HepG2 (cell line): ENCODE results near the gene CFAP210. TPM values are rescaled to one million over a fixed set of nuclear protein-coding genes. Genes with fewer than 3 reads are reported as not detected.

Experiments used
- ATAC-seq: fragments of 200-7000 bp; cut with Tn5 transposase; 3 replicates; pipeline ENCODE4 v1.9.1; 2020; ENCODE audit warnings: mild to moderate bottlenecking, moderate library complexity
- BruUV-seq: library from RNA; stranded (reverse); fragments of 400-500 nt; replicated peaks from 2 replicates; lab custom pipeline; 2021; lab: Mats Ljungman, UMichigan
- CTCF ChIA-PET: fragments of 300-600 bp; formaldehyde crosslinking; extraction: SDS; loops from one replicate; lab custom pipeline; 2021; ENCODE audit warnings: low total read pairs, inconsistent platforms, low intra/inter-chr PET ratio; lab: Yijun Ruan, JAX
- POLR2A ChIA-PET: fragments of 350-600 bp; sonication (Branson Sonifier 250); formaldehyde crosslinking; loops from one replicate; lab custom pipeline; 2020; ENCODE audit warnings: antibody characterized with exemption, inconsistent platforms; lab: Yijun Ruan, JAX
- DNase-seq: peaks from one replicate; pipeline ENCODE4 v3.0.0-alpha.2; 2015; ENCODE audit warnings: low spot score
- FAIRE-seq: peaks from 3 replicates; lab custom pipeline; 2011; peaks lifted over from hg19 to GRCh38; lab: Jason Lieb, UNC
- H2AFZ ChIP-seq: one replicate; pipeline ENCODE4 v1.6.1; 2011; ENCODE audit warnings: low read length, inconsistent platforms
- H3K27ac ChIP-seq: fragments of 300-600 bp; 3 replicates; pipeline ENCODE4 v1.8.0; 2011; ENCODE audit warnings: mixed run types, mild to moderate bottlenecking, mixed read lengths, low read length, inconsistent platforms; ENCODE audit not compliant: insufficient read depth; ENCODE audit errors: extremely low read length
- H3K27me3 ChIP-seq, 2 experiments: fragments of 200-600 bp in 1 of 2; 2 replicates in 1 of 2; 3 replicates in 1 of 2; pipeline versions ENCODE4 v1.6.0 to v1.8.0; 2011; ENCODE audit warnings: low read length in 2 of 2, mild to moderate bottlenecking in 2 of 2, moderate library complexity in 2 of 2, inconsistent platforms in 1 of 2; ENCODE audit not compliant: insufficient read depth in 2 of 2, control insufficient read depth in 1 of 2
- H3K36me3 ChIP-seq, 2 experiments: fragments of 200-600 bp in 1 of 2; replicated peaks in 1 of 2; 2 replicates in 1 of 2; 3 replicates in 1 of 2; pipeline versions ENCODE4 v1.5.1 to v1.8.0; 2011; ENCODE audit warnings: low read length in 2 of 2, inconsistent platforms in 1 of 2; ENCODE audit not compliant: insufficient read depth in 2 of 2, control insufficient read depth in 1 of 2
- H3K4me1 ChIP-seq: 2 replicates; pipeline ENCODE4 v1.5.1; 2012; ENCODE audit warnings: low read length, inconsistent platforms; ENCODE audit not compliant: insufficient read depth
- H3K4me2 ChIP-seq: 2 replicates; pipeline ENCODE4 v1.6.0; 2011; ENCODE audit warnings: low read depth, low read length, inconsistent platforms
- H3K4me3 ChIP-seq, 3 experiments: fragments of 200-600 bp in 1 of 3; sonication (generic), shearing (Covaris generic) in 1 of 3; replicated peaks in 1 of 3; 2 replicates each; pipeline ENCODE4 v1.5.1; 2011 to 2016; ENCODE audit warnings: low read length in 3 of 3, inconsistent platforms in 2 of 3, low read depth in 2 of 3, mild to moderate bottlenecking in 2 of 3, control low read depth in 1 of 3, mixed read lengths in 1 of 3; ENCODE audit not compliant: insufficient read depth in 1 of 3
- H3K79me2 ChIP-seq: one replicate; pipeline ENCODE4 v1.6.1; 2011; ENCODE audit warnings: low read length, inconsistent platforms; ENCODE audit not compliant: insufficient read depth
- H3K9ac ChIP-seq: 2 replicates; pipeline ENCODE4 v1.6.0; 2011; ENCODE audit warnings: mild to moderate bottlenecking, low read depth, low read length, inconsistent platforms; ENCODE audit not compliant: insufficient read depth
- H3K9me3 ChIP-seq: 2 replicates; pipeline ENCODE4 v1.5.1; 2012; ENCODE audit warnings: mild to moderate bottlenecking, low read length
- H4K20me1 ChIP-seq: 2 replicates; pipeline ENCODE4 v1.6.0; 2011; ENCODE audit warnings: inconsistent platforms, mild to moderate bottlenecking, low read length, moderate library complexity; ENCODE audit not compliant: insufficient read depth
- AKAP8 ChIP-seq: sonication (generic); formaldehyde crosslinking; IDR thresholded peaks from 2 replicates; pipeline ENCODE4 v1.5.1; 2020; ENCODE audit warnings: mild to moderate bottlenecking, missing genetic modification reagents
- CREB1 ChIP-seq, 2 experiments: fragments of 450-650 bp in 1 of 2; IDR thresholded peaks; 2 replicates each; pipeline ENCODE4 v1.6.1; 2016 to 2017; ENCODE audit warnings: control low read depth in 1 of 2, mild to moderate bottlenecking in 1 of 2, missing compliant biosample characterization in 1 of 2, missing genetic modification characterization in 1 of 2
- E2F1 ChIP-seq: sonication (generic); formaldehyde crosslinking; IDR thresholded peaks from 2 replicates; pipeline ENCODE4 v1.5.0; 2020; ENCODE audit warnings: missing genetic modification reagents
- ISX ChIP-seq: sonication (generic); formaldehyde crosslinking; conservative IDR thresholded peaks from 2 replicates; pipeline ENCODE4 v1.5.0; 2020; ENCODE audit warnings: missing genetic modification reagents
- MTF1 ChIP-seq: sonication (generic); formaldehyde crosslinking; IDR thresholded peaks from 2 replicates; pipeline ENCODE4 v1.5.0; 2020; ENCODE audit warnings: missing genetic modification reagents
- NFKBIZ ChIP-seq: IDR thresholded peaks from 2 replicates; pipeline ENCODE4 v1.6.1; 2018; ENCODE audit warnings: missing genetic modification reagents, missing compliant biosample characterization
- PHF20 ChIP-seq: sonication (generic); formaldehyde crosslinking; IDR thresholded peaks from 2 replicates; pipeline ENCODE4 v1.5.0; 2020; ENCODE audit warnings: mild to moderate bottlenecking, missing genetic modification reagents
- RXRB ChIP-seq: IDR thresholded peaks from 2 replicates; pipeline ENCODE4 v1.6.1; 2016; ENCODE audit warnings: borderline replicate concordance, missing genetic modification reagents, missing compliant biosample characterization
- SATB2 ChIP-seq: sonication (generic); formaldehyde crosslinking; IDR thresholded peaks from 2 replicates; pipeline ENCODE4 v1.5.0; 2020; ENCODE audit warnings: missing genetic modification reagents
- THYN1 ChIP-seq: sonication (generic); formaldehyde crosslinking; IDR thresholded peaks from 2 replicates; pipeline ENCODE4 v1.8.1; 2023; ENCODE audit warnings: low read depth, mild to moderate bottlenecking, moderate library complexity, missing genetic modification reagents, borderline replicate concordance
- ZNF264 ChIP-seq: sonication (generic); formaldehyde crosslinking; IDR thresholded peaks from 2 replicates; pipeline ENCODE4 v1.4.0; 2020; ENCODE audit warnings: missing genetic modification reagents
- ZNF296 ChIP-seq: sonication (generic); formaldehyde crosslinking; conservative IDR thresholded peaks from 2 replicates; pipeline ENCODE4 v1.5.0; 2020; ENCODE audit warnings: mild to moderate bottlenecking, missing genetic modification reagents
- ZNF543 ChIP-seq: sonication (generic); formaldehyde crosslinking; IDR thresholded peaks from 2 replicates; pipeline ENCODE4 v1.4.0; 2020; ENCODE audit warnings: mild to moderate bottlenecking, missing genetic modification reagents
- ZNF557 ChIP-seq: sonication (generic); formaldehyde crosslinking; IDR thresholded peaks from 2 replicates; pipeline ENCODE4 v1.4.0; 2020; ENCODE audit warnings: missing genetic modification reagents
- ZNF672 ChIP-seq: sonication (generic); formaldehyde crosslinking; IDR thresholded peaks from 2 replicates; pipeline ENCODE4 v1.8.1; 2022; ENCODE audit warnings: missing genetic modification reagents
- ZNF709 ChIP-seq: sonication (generic); formaldehyde crosslinking; IDR thresholded peaks from 2 replicates; pipeline ENCODE4 v1.5.0; 2020; ENCODE audit warnings: mild to moderate bottlenecking, missing genetic modification reagents
- ZNF850 ChIP-seq: sonication (generic); formaldehyde crosslinking; conservative IDR thresholded peaks from 2 replicates; pipeline ENCODE4 v1.9.0; 2021; ENCODE audit warnings: mild to moderate bottlenecking, missing genetic modification reagents
- WGBS: methylation state at CpG from one replicate; pipeline ENCODE4 v1.1.6; 2017; ENCODE audit warnings: low lambda C conversion rate; 5-methylcytosine and 5-hydroxymethylcytosine counted together
- in situ Hi-C: cut with HindIII; loops from 2 replicates; pipeline ENCODE4 v1.10.0; 2017; ENCODE audit warnings: low pct_unique_long_range_greater_than_20kb; ENCODE audit not compliant: extremely low pct_ligation_motif_present
- intact Hi-C: fragments of 100-400 bp; cut with micrococcal nuclease; formaldehyde crosslinking; loops from one replicate; pipeline ENCODE4 v1.10.0; 2022; ENCODE audit not compliant: unreplicated experiment
- polyA plus RNA-seq, 8 experiments: library from polyadenylated mRNA; depleted of rRNA in 3 of 8; stranded (reverse) in 7 of 8; unstranded in 1 of 8; fragments of >200 nt; fragmentation: Illumina TruSeq in 4 of 8; extraction: Trizol in 4 of 8; gene quantifications; 2 replicates each; pipeline versions ENCODE4 v1.2.1 to v1.2.3, GENCODE V29; 2011 to 2016; ENCODE audit warnings: low read depth in 4 of 8, missing spikeins in 1 of 8, mixed read lengths in 1 of 8; ENCODE audit not compliant: insufficient read depth in 1 of 8
- total RNA-seq, 5 experiments: library from RNA; depleted of rRNA; stranded (reverse); fragments of >200 nt; fragmentation: Illumina TruSeq; extraction: Trizol; gene quantifications; 2 replicates each; pipeline ENCODE4 v1.2.3, GENCODE V29; 2016; ENCODE audit warnings: low read depth in 1 of 5
- TF ChIP-seq, protein P1 (sequence below): sonication (generic); formaldehyde crosslinking; conservative IDR thresholded peaks from 2 replicates; pipeline ENCODE4 v1.4.0; 2020; ENCODE audit warnings: mild to moderate bottlenecking, missing genetic modification reagents, moderate library complexity
- TF ChIP-seq, protein P2 (sequence below): sonication (generic); formaldehyde crosslinking; IDR thresholded peaks from 2 replicates; pipeline ENCODE4 v1.5.0; 2020; ENCODE audit warnings: missing genetic modification reagents

CFAP210 gene
- total and polyA plus RNA-seq, 2 of the 13 experiments (the other 11 are each of a cell fraction or from before 2014, with no cell fraction given): 0.18 TPM; not detected in 1

DNA sequence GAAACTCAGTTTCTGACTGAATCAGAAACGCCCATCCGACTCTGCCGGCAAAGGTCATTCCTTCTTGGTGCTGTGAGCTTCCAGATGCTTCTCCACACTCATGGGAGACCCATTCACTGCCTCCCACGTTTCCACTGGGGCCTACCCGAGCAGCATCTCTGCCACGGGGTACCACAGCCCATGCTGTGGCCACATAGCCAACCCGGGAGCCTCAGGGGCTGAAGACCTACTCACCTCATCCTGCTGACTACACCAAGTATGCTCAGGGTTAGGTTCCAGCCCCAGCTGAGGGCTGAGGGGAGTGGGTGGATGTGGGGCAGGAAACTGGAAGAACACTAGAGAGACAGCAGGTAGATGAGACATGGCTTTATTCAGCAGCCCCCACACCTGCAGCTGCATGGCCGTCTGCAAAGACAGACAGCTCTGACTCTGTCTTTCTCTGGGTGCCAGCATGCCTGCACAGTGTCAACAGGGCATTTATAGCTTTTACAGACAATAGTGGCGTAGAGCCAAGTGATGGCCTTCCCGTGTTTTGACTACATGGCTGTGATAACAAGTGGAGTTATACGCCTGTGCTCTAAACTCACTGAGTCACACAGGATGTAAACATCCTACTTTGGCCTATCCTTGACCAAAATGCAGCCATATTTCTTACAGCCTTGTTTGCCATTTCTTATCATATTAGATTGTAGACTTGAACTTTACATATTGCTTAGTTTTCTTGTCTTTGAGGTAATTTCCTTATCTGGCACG is 22.9 kb upstream of the CFAP210 start:
- Histone ChIP-seq H3K4me3 (peak overlapping the region; percentile 32 to 70 (median 50); a peak in 5 of 6 replicates), H4K20me1 (no peaks in the 10 kb centered on the region), H3K79me2 (no peaks in the 10 kb centered on the region), H3K9ac (peak overlapping the region; percentile 69), H3K4me1 (peaks cover 74% of the 10 kb centered on the region), H3K9me3 (no peaks in the 10 kb centered on the region), H3K4me2 (peak overlapping the region; percentile 91), H3K36me3 (no peaks in the 10 kb centered on the region), H3K27me3 (no peaks in the 10 kb centered on the region), H3K27ac (peak overlapping the region; percentile 40), H2AFZ (peak overlapping the region; percentile 24)
- CTCF ChIA-PET: interaction anchor here (0.8 kb wide), 1 partner anchor 11 kb away, joined by 3 read pairs; no protein-coding TSS in a partner anchor
- ATAC-seq: peak; percentile 37
- FAIRE-seq: no peak
- intact Hi-C loops (no loop called here), in situ Hi-C loops (no loop called here)
- peak; percentile 95 for DNase-seq
- POLR2A ChIA-PET: interaction anchor here (0.9 to 3.3 kb wide), 7 partner anchors 10 to 82 kb away, joined by 3 to 41 read pairs (median 19); partner anchors contain the start of genes CFAP210, KLHL23, PHOSPHO2 and SSB
- 13% methylated on average over 12 of the region's 12 CpGs for WGBS
- BruUV-seq: no TSS peak
- TF ChIP-seq RXRB (CRISPR knock-in tag) (peak; percentile 76; the same call in 1 of the 2 replicates), ZNF709 (CRISPR knock-in tag) (no peak), THYN1 (no peak), PHF20 (CRISPR knock-in tag) (no peak), ISX (CRISPR knock-in tag) (no peak), SATB2 (CRISPR knock-in tag) (no peak), ZNF264 (CRISPR knock-in tag) (no peak), ZNF296 (CRISPR knock-in tag) (no peak), CREB1 (IDR thresholded peaks at IDR 0.05) (no peak), CREB1 (CRISPR knock-in tag; IDR thresholded peaks at IDR 0.05) (peak; percentile 64), MTF1 (CRISPR knock-in tag) (no peak), E2F1 (CRISPR knock-in tag) (no peak), ZNF543 (no peak), AKAP8 (CRISPR knock-in tag) (peak; percentile 63; the same call in 1 of the 2 replicates), NFKBIZ (CRISPR knock-in tag) (0 out of 2 replicates have a peak, but pooled peaks have one; percentile 52), ZNF672 (CRISPR knock-in tag) (no peak), ZNF557 (CRISPR knock-in tag) (no peak), ZNF850 (CRISPR knock-in tag) (no peak)
- TF ChIP-seq, protein P1, sequence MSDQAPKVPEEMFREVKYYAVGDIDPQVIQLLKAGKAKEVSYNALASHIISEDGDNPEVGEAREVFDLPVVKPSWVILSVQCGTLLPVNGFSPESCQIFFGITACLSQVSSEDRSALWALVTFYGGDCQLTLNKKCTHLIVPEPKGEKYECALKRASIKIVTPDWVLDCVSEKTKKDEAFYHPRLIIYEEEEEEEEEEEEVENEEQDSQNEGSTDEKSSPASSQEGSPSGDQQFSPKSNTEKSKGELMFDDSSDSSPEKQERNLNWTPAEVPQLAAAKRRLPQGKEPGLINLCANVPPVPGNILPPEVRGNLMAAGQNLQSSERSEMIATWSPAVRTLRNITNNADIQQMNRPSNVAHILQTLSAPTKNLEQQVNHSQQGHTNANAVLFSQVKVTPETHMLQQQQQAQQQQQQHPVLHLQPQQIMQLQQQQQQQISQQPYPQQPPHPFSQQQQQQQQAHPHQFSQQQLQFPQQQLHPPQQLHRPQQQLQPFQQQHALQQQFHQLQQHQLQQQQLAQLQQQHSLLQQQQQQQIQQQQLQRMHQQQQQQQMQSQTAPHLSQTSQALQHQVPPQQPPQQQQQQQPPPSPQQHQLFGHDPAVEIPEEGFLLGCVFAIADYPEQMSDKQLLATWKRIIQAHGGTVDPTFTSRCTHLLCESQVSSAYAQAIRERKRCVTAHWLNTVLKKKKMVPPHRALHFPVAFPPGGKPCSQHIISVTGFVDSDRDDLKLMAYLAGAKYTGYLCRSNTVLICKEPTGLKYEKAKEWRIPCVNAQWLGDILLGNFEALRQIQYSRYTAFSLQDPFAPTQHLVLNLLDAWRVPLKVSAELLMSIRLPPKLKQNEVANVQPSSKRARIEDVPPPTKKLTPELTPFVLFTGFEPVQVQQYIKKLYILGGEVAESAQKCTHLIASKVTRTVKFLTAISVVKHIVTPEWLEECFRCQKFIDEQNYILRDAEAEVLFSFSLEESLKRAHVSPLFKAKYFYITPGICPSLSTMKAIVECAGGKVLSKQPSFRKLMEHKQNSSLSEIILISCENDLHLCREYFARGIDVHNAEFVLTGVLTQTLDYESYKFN: peak; percentile 73
- TF ChIP-seq, protein P2, sequence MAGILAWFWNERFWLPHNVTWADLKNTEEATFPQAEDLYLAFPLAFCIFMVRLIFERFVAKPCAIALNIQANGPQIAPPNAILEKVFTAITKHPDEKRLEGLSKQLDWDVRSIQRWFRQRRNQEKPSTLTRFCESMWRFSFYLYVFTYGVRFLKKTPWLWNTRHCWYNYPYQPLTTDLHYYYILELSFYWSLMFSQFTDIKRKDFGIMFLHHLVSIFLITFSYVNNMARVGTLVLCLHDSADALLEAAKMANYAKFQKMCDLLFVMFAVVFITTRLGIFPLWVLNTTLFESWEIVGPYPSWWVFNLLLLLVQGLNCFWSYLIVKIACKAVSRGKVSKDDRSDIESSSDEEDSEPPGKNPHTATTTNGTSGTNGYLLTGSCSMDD: no peak
